GM12864 (cell line): ENCODE measurements around the gene TRIM42.

ENCODE experiments used
- DNase-seq: peaks from one replicate; pipeline ENCODE4 v3.0.0-alpha.2; 2011; ENCODE audit warnings: low read depth
- H3K4me3 ChIP-seq: 2 replicates; pipeline ENCODE4 v1.5.1; 2011; ENCODE audit warnings: mild to moderate bottlenecking, low read depth, low read length, control low read depth
- TF ChIP-seq, protein P1 (sequence below): IDR thresholded peaks from 2 replicates; pipeline ENCODE4 v1.5.1; 2011; ENCODE audit warnings: low read depth, mild to moderate bottlenecking, moderate library complexity, low read length, control low read depth, inconsistent platforms; ENCODE audit errors: missing control alignments

Gene TRIM42

DNA sequence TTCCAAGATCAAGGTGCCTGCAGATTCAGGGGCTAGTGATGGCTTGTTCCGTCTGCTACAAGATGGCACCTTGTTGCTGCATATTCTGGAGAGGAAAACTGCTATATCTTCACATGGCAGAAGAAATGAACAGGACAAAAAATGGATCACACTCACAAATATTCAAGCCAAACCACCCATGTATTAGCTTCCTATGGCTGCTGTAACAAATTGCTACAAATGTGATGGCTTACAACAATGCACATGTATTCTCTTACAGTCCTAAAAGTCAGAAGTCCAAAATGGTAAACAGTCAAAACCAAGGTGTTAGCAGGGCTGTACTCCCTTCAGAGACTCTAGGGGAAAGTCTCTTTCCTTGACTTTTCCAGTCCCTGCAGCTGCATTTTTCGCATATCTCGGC lies 55.8 kb downstream of the TRIM42 start:
- H3K4me3 ChIP-seq: no peak overlapping the region
- no peak for DNase-seq
- TF ChIP-seq, protein P1, sequence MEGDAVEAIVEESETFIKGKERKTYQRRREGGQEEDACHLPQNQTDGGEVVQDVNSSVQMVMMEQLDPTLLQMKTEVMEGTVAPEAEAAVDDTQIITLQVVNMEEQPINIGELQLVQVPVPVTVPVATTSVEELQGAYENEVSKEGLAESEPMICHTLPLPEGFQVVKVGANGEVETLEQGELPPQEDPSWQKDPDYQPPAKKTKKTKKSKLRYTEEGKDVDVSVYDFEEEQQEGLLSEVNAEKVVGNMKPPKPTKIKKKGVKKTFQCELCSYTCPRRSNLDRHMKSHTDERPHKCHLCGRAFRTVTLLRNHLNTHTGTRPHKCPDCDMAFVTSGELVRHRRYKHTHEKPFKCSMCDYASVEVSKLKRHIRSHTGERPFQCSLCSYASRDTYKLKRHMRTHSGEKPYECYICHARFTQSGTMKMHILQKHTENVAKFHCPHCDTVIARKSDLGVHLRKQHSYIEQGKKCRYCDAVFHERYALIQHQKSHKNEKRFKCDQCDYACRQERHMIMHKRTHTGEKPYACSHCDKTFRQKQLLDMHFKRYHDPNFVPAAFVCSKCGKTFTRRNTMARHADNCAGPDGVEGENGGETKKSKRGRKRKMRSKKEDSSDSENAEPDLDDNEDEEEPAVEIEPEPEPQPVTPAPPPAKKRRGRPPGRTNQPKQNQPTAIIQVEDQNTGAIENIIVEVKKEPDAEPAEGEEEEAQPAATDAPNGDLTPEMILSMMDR: no peak

DNA sequence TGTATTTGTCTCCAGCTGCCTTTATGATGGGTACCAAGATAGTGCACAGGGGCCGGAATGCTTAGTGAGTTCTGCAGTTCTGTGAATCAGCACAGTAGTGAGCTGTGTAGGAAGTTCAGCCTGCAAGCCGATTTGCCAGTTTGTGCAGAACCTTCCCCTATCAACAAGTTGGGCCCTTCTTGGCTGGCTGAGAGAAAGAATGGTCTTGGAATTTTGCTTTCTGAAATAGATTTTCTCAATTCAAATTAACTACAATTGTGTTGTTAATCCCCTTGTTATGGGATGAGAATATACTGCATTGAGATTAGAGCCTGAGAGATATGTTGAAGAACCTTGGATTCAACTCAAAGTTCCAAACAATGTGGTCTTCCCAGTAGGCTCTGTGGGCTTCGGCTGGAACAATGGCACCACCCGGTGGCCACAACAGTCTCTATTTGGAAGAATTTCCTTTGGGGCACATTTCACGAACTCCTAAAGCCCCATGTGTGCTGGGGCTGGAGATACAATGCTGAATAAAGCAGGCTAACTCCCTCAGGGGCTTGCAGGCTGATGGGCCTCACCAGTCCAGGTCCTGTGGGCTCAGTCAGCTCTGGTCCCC lies 59.1 kb downstream of the TRIM42 start:
- no peak for DNase-seq
- TF ChIP-seq, protein P1: peak; percentile 39
- no peak overlapping the region for H3K4me3 ChIP-seq

DNA sequence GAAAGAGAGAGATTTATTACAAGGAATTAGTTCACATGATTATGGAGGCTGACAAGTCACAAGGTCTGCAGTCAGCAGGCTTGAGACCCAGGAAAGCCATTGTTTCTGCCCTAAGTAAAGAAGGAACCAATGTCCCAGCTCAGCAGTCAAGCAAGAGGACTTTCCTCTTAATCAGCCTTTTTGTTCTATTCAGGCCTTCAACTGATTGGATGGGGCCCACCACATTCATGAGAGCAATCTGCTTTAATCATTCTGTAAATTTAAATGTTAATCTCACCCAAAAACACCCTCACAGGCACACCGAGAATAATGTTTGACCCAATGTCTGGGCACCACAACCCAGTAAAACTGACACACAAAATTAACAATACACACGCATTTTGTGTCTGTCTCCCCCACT lies 64.3 kb downstream of the TRIM42 start:
- TF ChIP-seq, protein P1: no peak
- no peak overlapping the region for H3K4me3 ChIP-seq
- DNase-seq: no peak

DNA sequence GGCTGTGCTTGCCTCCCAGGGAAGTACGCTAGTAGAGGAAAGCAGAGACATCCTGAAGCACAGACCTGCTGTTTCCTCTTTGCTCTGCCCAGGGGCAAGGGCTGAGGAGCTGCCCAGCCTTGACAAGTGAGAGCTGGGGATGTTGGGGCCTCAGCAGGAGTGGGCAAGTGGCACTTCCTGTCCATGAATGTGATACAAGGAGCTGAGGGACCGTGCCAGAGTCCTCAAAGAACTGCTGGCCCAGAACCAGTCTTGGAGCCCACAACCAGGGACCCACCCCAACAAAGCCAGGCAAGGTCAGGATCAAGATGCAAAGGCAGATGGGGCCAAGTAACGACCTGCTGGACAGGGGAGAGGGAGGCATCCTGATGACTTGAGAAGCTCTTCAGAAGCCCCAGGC lies 70.3 kb downstream of the TRIM42 start:
- no peak for DNase-seq
- TF ChIP-seq, protein P1: no peak
- H3K4me3 ChIP-seq: no peak overlapping the region

DNA sequence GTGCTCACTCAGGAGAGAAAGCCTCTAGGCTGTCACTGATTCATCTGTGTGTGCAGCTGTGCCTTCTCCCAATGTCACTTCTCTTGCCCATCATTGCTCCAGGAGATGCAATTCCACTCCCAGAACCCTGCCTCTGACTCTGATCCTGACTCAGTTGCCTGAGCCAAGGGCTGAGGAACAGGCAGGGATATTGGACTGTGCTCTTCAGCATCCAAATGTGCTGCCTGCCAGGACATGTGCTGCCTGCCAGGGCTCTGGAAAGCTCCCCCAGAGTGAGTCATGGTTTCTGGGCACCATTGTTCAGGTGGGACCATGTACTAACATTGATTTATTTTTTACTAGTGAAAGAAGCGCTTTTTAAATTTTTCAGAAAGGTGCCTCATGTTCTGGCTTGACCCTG lies 71.0 kb downstream of the TRIM42 start:
- TF ChIP-seq, protein P1: no peak

More for the DNA sequence above, 71.0 kb downstream of the TRIM42 start:
- DNase-seq: no peak
- no peak overlapping the region for H3K4me3 ChIP-seq
